HCT116 (cell line): ENCODE data around the gene ANO4. TPM values are rescaled to one million over a fixed set of nuclear protein-coding genes. Genes with fewer than 3 reads are reported as not detected.

Source experiments
- ATAC-seq: fragments of 200-7000 bp; cut with Tn5 transposase; 2 replicates; pipeline ENCODE4 v1.9.1; 2020; ENCODE audit warnings: mild to moderate bottlenecking, moderate library complexity
- BruUV-seq: library from RNA; stranded (reverse); fragments of 400-500 nt; replicated peaks from 2 replicates; lab custom pipeline; 2021; lab: Mats Ljungman, UMichigan
- CTCF ChIA-PET: fragments of 300-600 bp; sonication (Branson Sonifier 250); formaldehyde crosslinking; loops from one replicate; lab custom pipeline; 2021; ENCODE audit warnings: antibody characterized with exemption; lab: Charles Lee
- POLR2A ChIA-PET: fragments of 300-600, 350-600 bp; sonication (Branson Sonifier 250); formaldehyde crosslinking; loops from one replicate; lab custom pipeline; 2021; ENCODE audit warnings: antibody characterized with exemption; lab: Charles Lee
- RAD21 ChIA-PET, 2 experiments: fragments of 300-600 bp; sonication (Branson Sonifier 250); formaldehyde crosslinking; loops; one replicate each; lab custom pipeline; 2023; ENCODE audit warnings: low total read pairs in 2 of 2; ENCODE audit not compliant: uncharacterized antibody in 2 of 2, unreplicated experiment in 2 of 2, low non-redundant PET in 1 of 2; lab: Charles Lee
- DNase-seq: peaks from one replicate; pipeline ENCODE4 v3.0.0-alpha.2; 2010; ENCODE audit warnings: low read depth, low spot score
- H2AFZ ChIP-seq: fragments of 200-600 bp; shearing (Covaris generic), sonication (generic); 2 replicates; pipeline ENCODE4 v1.6.1; 2017; ENCODE audit warnings: low read depth, mixed run types, mixed read lengths, antibody characterized with exemption, low read length; ENCODE audit not compliant: poor library complexity, severe bottlenecking
- H3K27ac ChIP-seq: 2 replicates; pipeline ENCODE4 v1.5.1; 2012; ENCODE audit warnings: low read depth, low read length
- H3K27me3 ChIP-seq: fragments of 200-600 bp; sonication (generic); 2 replicates; pipeline ENCODE4 v1.6.1; 2016; ENCODE audit warnings: mixed run types, low read length, mixed read lengths; ENCODE audit not compliant: insufficient read depth
- H3K36me3 ChIP-seq, 2 experiments: fragments of 200-500 bp in 1 of 2; fragments of 200-600 bp in 1 of 2; sonication (Bioruptor generic) in 1 of 2; sonication (generic) in 1 of 2; 2 replicates each; pipeline versions ENCODE4 v1.5.1 to v1.6.1; 2014 to 2016; ENCODE audit warnings: low read length in 2 of 2, inconsistent platforms in 1 of 2, mixed read lengths in 1 of 2, mixed run types in 1 of 2; ENCODE audit not compliant: insufficient read depth in 2 of 2, control insufficient read depth in 1 of 2
- H3K4me1 ChIP-seq, 2 experiments: fragments of 200-600 bp in 1 of 2; sonication (generic) in 1 of 2; 2 replicates each; pipeline versions ENCODE4 v1.5.1 to v1.6.1; 2012 to 2017; ENCODE audit warnings: low read length in 2 of 2, inconsistent platforms in 1 of 2, mild to moderate bottlenecking in 1 of 2, mixed read lengths in 1 of 2, mixed run types in 1 of 2, moderate library complexity in 1 of 2; ENCODE audit not compliant: insufficient read depth in 2 of 2, control insufficient read depth in 1 of 2
- H3K4me2 ChIP-seq: fragments of 200-600 bp; sonication (generic); 2 replicates; pipeline ENCODE4 v1.6.1; 2017; ENCODE audit warnings: mixed run types, low read length, mixed read lengths
- H3K4me3 ChIP-seq, 2 experiments: fragments of 200-600 bp in 1 of 2; sonication (generic) in 1 of 2; replicated peaks in 1 of 2; 2 replicates each; pipeline ENCODE4 v1.5.1; 2011 to 2016; ENCODE audit warnings: low read length in 2 of 2, control low read depth in 1 of 2, low read depth in 1 of 2, mild to moderate bottlenecking in 1 of 2, mixed read lengths in 1 of 2, mixed run types in 1 of 2
- H3K79me2 ChIP-seq: fragments of 200-600 bp; sonication (generic); 2 replicates; pipeline ENCODE4 v1.6.1; 2017; ENCODE audit warnings: mild to moderate bottlenecking, mixed run types, low read length, moderate library complexity, mixed read lengths; ENCODE audit not compliant: insufficient read depth
- H3K9ac ChIP-seq: fragments of 200-600 bp; sonication (generic); 2 replicates; pipeline ENCODE4 v1.6.1; 2016; ENCODE audit warnings: low read length, mixed read lengths
- H3K9me2 ChIP-seq: fragments of 200-600 bp; sonication (generic), shearing (Covaris generic); 2 replicates; pipeline ENCODE4 v1.6.1; 2017; ENCODE audit warnings: mixed run types, mild to moderate bottlenecking, moderate library complexity; ENCODE audit not compliant: insufficient read depth
- H3K9me3 ChIP-seq, 2 experiments: fragments of 200-500 bp in 1 of 2; fragments of 200-600 bp in 1 of 2; sonication (Bioruptor generic) in 1 of 2; sonication (generic) in 1 of 2; 2 replicates each; pipeline ENCODE4 v1.6.1; 2014 to 2017; ENCODE audit warnings: low read length in 2 of 2, mixed read lengths in 2 of 2, inconsistent platforms in 1 of 2, low read depth in 1 of 2, mild to moderate bottlenecking in 1 of 2, mixed run types in 1 of 2, moderate library complexity in 1 of 2; ENCODE audit not compliant: control insufficient read depth in 1 of 2, insufficient read depth in 1 of 2
- H4K20me1 ChIP-seq: fragments of 200-600 bp; sonication (generic), shearing (Covaris generic); 2 replicates; pipeline ENCODE4 v1.6.1; 2017; ENCODE audit warnings: mixed run types, mild to moderate bottlenecking, moderate library complexity; ENCODE audit not compliant: insufficient read depth
- CBX3 ChIP-seq: IDR thresholded peaks from 2 replicates; pipeline ENCODE4 v1.6.1; 2012; ENCODE audit warnings: low read depth
- CEBPB ChIP-seq: IDR thresholded peaks from 2 replicates; pipeline ENCODE4 v1.6.1; 2012; ENCODE audit warnings: low read depth
- EZH2 ChIP-seq: fragments of 200-600 bp; sonication (generic); IDR thresholded peaks from 2 replicates; pipeline ENCODE4 v1.6.1; 2017; ENCODE audit warnings: antibody characterized with exemption, mixed run types
- EZH2phosphoT487 ChIP-seq: fragments of 200-600 bp; IDR thresholded peaks from 2 replicates; pipeline ENCODE4 v1.6.1; 2018; ENCODE audit warnings: antibody characterized with exemption, borderline replicate concordance
- FOSL1 ChIP-seq: IDR thresholded peaks from 2 replicates; pipeline ENCODE4 v1.6.1; 2012; ENCODE audit warnings: low read depth
- JUND ChIP-seq: IDR thresholded peaks from 2 replicates; pipeline ENCODE4 v1.6.1; 2012
- POLR2A ChIP-seq: IDR thresholded peaks from 2 replicates; pipeline ENCODE4 v1.7.0; 2011; ENCODE audit warnings: borderline replicate concordance; ENCODE audit not compliant: insufficient read depth, insufficient read length; ENCODE audit errors: extremely low read depth
- RAD21 ChIP-seq: IDR thresholded peaks from 2 replicates; pipeline ENCODE4 v1.6.1; 2012; ENCODE audit warnings: low read depth, mild to moderate bottlenecking
- intact Hi-C: fragments of 100-400 bp; cut with micrococcal nuclease; formaldehyde crosslinking; loops from 2 replicates; pipeline ENCODE4 v1.10.0; 2022
- total RNA-seq: library from RNA; stranded (reverse); gene quantifications from one replicate; pipeline ENCODE4 v1.2.1, GENCODE V29; 2021; ENCODE audit not compliant: unreplicated experiment

The ANO4 gene
- total RNA-seq, 1 experiment from 2014 or later: 1.7 TPM

GRCh38 chr12:100745378-100746071, 49.1 kb upstream of the ANO4 start:
- no peak overlapping the region for H3K27ac ChIP-seq
- CTCF ChIA-PET: no interaction called here
- no peaks in the 10 kb centered on the region for H3K79me2 ChIP-seq
- H4K20me1 ChIP-seq: no peaks in the 10 kb centered on the region
- POLR2A ChIA-PET: no interaction called here
- BruUV-seq: no TSS peak
- intact Hi-C loops: no loop called here
- H3K9ac ChIP-seq: no peak overlapping the region
- 0 out of 4 replicates have a peak, but pooled peaks cover 0 to 3% of the 10 kb centered on the region in 2 experiments for H3K9me3 ChIP-seq
- H3K9me2 ChIP-seq: no peaks in the 10 kb centered on the region
- RAD21 ChIA-PET: no interaction called here
- H3K4me3 ChIP-seq: no peak overlapping the region
- H2AFZ ChIP-seq: no peak overlapping the region
- no peak overlapping the region for H3K4me2 ChIP-seq
- ATAC-seq: no peak
- no peak for TF ChIP-seq FOSL1
- no peak for TF ChIP-seq POLR2A
- TF ChIP-seq CBX3: no peak
- TF ChIP-seq EZH2: no peak
- TF ChIP-seq EZH2phosphoT487: no peak
- no peak for TF ChIP-seq JUND
- no peaks in the 10 kb centered on the region for H3K4me1 ChIP-seq
- no peak for DNase-seq
- H3K36me3 ChIP-seq: no peaks in the 10 kb centered on the region
- no peaks in the 10 kb centered on the region for H3K27me3 ChIP-seq

DNA sequence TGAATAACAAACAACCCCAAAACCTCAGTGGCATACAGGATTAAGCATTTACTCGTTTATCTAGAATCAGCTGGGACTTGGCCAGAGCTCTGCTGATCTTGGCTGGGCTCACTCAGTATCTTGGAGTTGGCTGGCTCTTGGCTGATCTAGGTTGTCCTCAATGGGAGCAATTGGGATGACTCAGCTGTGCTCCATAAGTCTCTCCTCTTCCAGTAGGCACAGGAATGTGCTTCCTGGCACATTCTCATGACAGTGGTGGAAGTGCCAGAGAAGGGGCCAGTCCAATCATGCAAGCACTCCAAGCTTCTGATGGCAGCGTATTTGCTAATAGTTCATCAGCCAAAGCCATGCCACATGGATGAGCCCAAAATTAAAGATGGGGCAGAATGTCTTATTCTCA, 41.7 kb upstream of the ANO4 start:
- Histone ChIP-seq H3K36me3 (no peaks in the 10 kb centered on the region), H3K79me2 (no peaks in the 10 kb centered on the region), H3K9me3 (no peaks in the 10 kb centered on the region), H3K9ac (no peak overlapping the region), H3K27me3 (no peaks in the 10 kb centered on the region), H4K20me1 (no peaks in the 10 kb centered on the region), H3K4me2 (no peak overlapping the region), H3K4me1 (no peaks in the 10 kb centered on the region), H2AFZ (no peak overlapping the region), H3K4me3 (no peak overlapping the region), H3K27ac (no peak overlapping the region), H3K9me2 (no peaks in the 10 kb centered on the region)
- ChIA-PET RAD21 (no interaction called here), CTCF (no interaction called here), POLR2A (no interaction called here)
- ATAC-seq (no peak), DNase-seq (no peak)
- intact Hi-C loops: no loop called here
- TF ChIP-seq RAD21 (no peak), CEBPB (no peak)
- TF ChIP-seq, all 23 proteins: peak for 0
- BruUV-seq: no TSS peak
